IMR-90 (cell line): ENCODE data around the gene PCBP3. TPM values are rescaled to one million over a fixed set of nuclear protein-coding genes. Genes with fewer than 3 reads are reported as not detected.

ENCODE experiments used
- ATAC-seq: fragments of 200-7000 bp; cut with Tn5 transposase; 2 replicates; pipeline ENCODE4 v1.9.1; 2020; ENCODE audit warnings: low read depth, mild to moderate bottlenecking, moderate library complexity
- BruUV-seq: library from RNA; stranded (reverse); fragments of 400-500 nt; replicated peaks from 2 replicates; lab custom pipeline; 2021; lab: Mats Ljungman, UMichigan
- CTCF ChIA-PET: fragments of 300-600 bp; formaldehyde crosslinking; extraction: SDS; loops from one replicate; lab custom pipeline; 2021; ENCODE audit warnings: antibody characterized with exemption; lab: Yijun Ruan, JAX
- POLR2A ChIA-PET: fragments of 300-600 bp; sonication (Branson Sonifier 250); formaldehyde crosslinking; loops from one replicate; lab custom pipeline; 2022; ENCODE audit warnings: antibody characterized with exemption; ENCODE audit not compliant: unreplicated experiment; lab: Charles Lee
- DNase-seq: peaks from one replicate; pipeline ENCODE4 v3.0.0; 2013
- H2AFZ ChIP-seq: replicated peaks from 2 replicates; pipeline ENCODE3; 2013; ENCODE audit warnings: low read length, mild to moderate bottlenecking; ENCODE audit not compliant: poor library complexity
- H2AK5ac ChIP-seq: 2 replicates; pipeline ENCODE4 v1.6.1; 2013; ENCODE audit warnings: low read depth, low read length, inconsistent platforms
- H2AK9ac ChIP-seq: replicated peaks from 2 replicates; pipeline ENCODE3; 2013; ENCODE audit warnings: mild to moderate bottlenecking, low read depth, low read length, moderate library complexity; ENCODE audit not compliant: poor library complexity
- H2BK120ac ChIP-seq: 2 replicates; pipeline ENCODE4 v1.6.1; 2013; ENCODE audit warnings: low read depth, low read length, inconsistent platforms
- H2BK15ac ChIP-seq: 3 replicates; pipeline ENCODE4 v1.6.1; 2013; ENCODE audit warnings: low read depth, low read length, inconsistent platforms
- H2BK20ac ChIP-seq: 2 replicates; pipeline ENCODE4 v1.6.1; 2013; ENCODE audit warnings: low read depth, mild to moderate bottlenecking, inconsistent platforms, low read length, moderate library complexity
- H2BK5ac ChIP-seq: 2 replicates; pipeline ENCODE4 v1.6.1; 2013; ENCODE audit warnings: mild to moderate bottlenecking, low read depth, low read length, inconsistent platforms; ENCODE audit not compliant: poor library complexity, severe bottlenecking
- H3K14ac ChIP-seq: replicated peaks from 2 replicates; pipeline ENCODE4 v1.6.1; 2013; ENCODE audit warnings: low read depth, low read length, inconsistent platforms
- H3K18ac ChIP-seq: 2 replicates; pipeline ENCODE4 v1.6.1; 2013; ENCODE audit warnings: low read depth, low read length, control low read depth
- H3K23ac ChIP-seq: 2 replicates; pipeline ENCODE4 v1.6.1; 2013; ENCODE audit warnings: low read depth, low read length, inconsistent platforms
- H3K27ac ChIP-seq: 2 replicates; pipeline ENCODE4 v1.5.1; 2013; ENCODE audit warnings: mild to moderate bottlenecking, control low read depth, low read length; ENCODE audit not compliant: insufficient read depth
- H3K27me3 ChIP-seq: 2 replicates; pipeline ENCODE4 v1.6.1; 2013; ENCODE audit warnings: low read length; ENCODE audit not compliant: control insufficient read depth, insufficient read depth
- H3K36me3 ChIP-seq: 2 replicates; pipeline ENCODE4 v1.6.1; 2013; ENCODE audit warnings: low read length, mixed read lengths; ENCODE audit not compliant: control insufficient read depth, insufficient read depth
- H3K4ac ChIP-seq: 2 replicates; pipeline ENCODE4 v1.6.1; 2013; ENCODE audit warnings: low read depth, low read length, inconsistent platforms
- H3K4me1 ChIP-seq: 2 replicates; pipeline ENCODE4 v1.6.1; 2013; ENCODE audit warnings: low read length, mixed read lengths; ENCODE audit not compliant: control insufficient read depth, insufficient read depth
- H3K4me2 ChIP-seq: 2 replicates; pipeline ENCODE4 v1.6.1; 2013; ENCODE audit warnings: low read depth, mild to moderate bottlenecking, control low read depth, low read length, moderate library complexity
- H3K4me3 ChIP-seq: 2 replicates; pipeline ENCODE4 v1.5.1; 2013; ENCODE audit warnings: low read depth, mild to moderate bottlenecking, control low read depth, low read length, moderate library complexity; ENCODE audit not compliant: insufficient read depth
- H3K56ac ChIP-seq: 2 replicates; pipeline ENCODE4 v1.6.1; 2013; ENCODE audit warnings: low read length, inconsistent platforms; ENCODE audit not compliant: insufficient read depth; ENCODE audit errors: extremely low read depth
- H3K79me1 ChIP-seq, 2 experiments: 2 replicates each; pipeline ENCODE4 v1.6.1; 2013; ENCODE audit warnings: low read length in 2 of 2, inconsistent platforms in 1 of 2, low read depth in 1 of 2
- H3K9ac ChIP-seq: 2 replicates; pipeline ENCODE4 v1.6.1; 2013; ENCODE audit warnings: low read depth, low read length, control low read depth
- H3K9me1 ChIP-seq: 2 replicates; pipeline ENCODE4 v1.6.1; 2013; ENCODE audit warnings: low read length, inconsistent platforms; ENCODE audit not compliant: insufficient read depth
- H3K9me3 ChIP-seq: 2 replicates; pipeline ENCODE4 v1.6.1; 2013; ENCODE audit warnings: low read length; ENCODE audit not compliant: control insufficient read depth, insufficient read depth
- H4K20me1 ChIP-seq: 2 replicates; pipeline ENCODE4 v1.6.1; 2013; ENCODE audit warnings: low read length, inconsistent platforms; ENCODE audit not compliant: insufficient read depth
- H4K5ac ChIP-seq: 2 replicates; pipeline ENCODE4 v1.6.1; 2013; ENCODE audit warnings: mild to moderate bottlenecking, low read depth, low read length, control low read depth
- H4K8ac ChIP-seq, 2 experiments: 2 replicates each; pipeline ENCODE4 v1.6.1; 2013; ENCODE audit warnings: low read depth in 2 of 2, low read length in 2 of 2, control low read depth in 1 of 2, inconsistent platforms in 1 of 2
- H4K91ac ChIP-seq: 2 replicates; pipeline ENCODE4 v1.6.1; 2013; ENCODE audit warnings: low read depth, low read length, inconsistent platforms; ENCODE audit not compliant: insufficient read depth
- FOS ChIP-seq: fragments of 150-350 bp; IDR thresholded peaks from 2 replicates; pipeline ENCODE4 v1.6.1; 2016; ENCODE audit warnings: low read depth, low read length
- NFE2L2 ChIP-seq: fragments of 150-350 bp; IDR thresholded peaks from 2 replicates; pipeline ENCODE4 v1.6.1; 2016; ENCODE audit warnings: low read depth, mild to moderate bottlenecking, low read length
- RCOR1 ChIP-seq: IDR thresholded peaks from 2 replicates; pipeline ENCODE4 v1.6.1; 2012; ENCODE audit warnings: mild to moderate bottlenecking, low read length, improper control_type of control experiment; ENCODE audit not compliant: insufficient replicate concordance
- RFX5 ChIP-seq: IDR thresholded peaks from 2 replicates; pipeline ENCODE4 v1.8.0; 2012; ENCODE audit warnings: low read depth, mild to moderate bottlenecking, low read length, moderate library complexity
- SMC3 ChIP-seq: fragments of 150-350 bp; IDR thresholded peaks from 2 replicates; pipeline ENCODE4 v1.6.1; 2016; ENCODE audit warnings: low read depth, mild to moderate bottlenecking, antibody characterized with exemption, low read length, moderate library complexity
- WGBS, 2 experiments: methylation state at CpG; one replicate each; pipeline versions ENCODE4 v1.1.5 to v1.1.7; 2013; ENCODE audit warnings: missing lambda C conversion rate in 2 of 2; ENCODE audit not compliant: insufficient read length in 1 of 2; ENCODE audit errors: extremely low coverage in 2 of 2; 5-methylcytosine and 5-hydroxymethylcytosine counted together
- dilution Hi-C: fragments of 300-500 bp; cut with HindIII; formaldehyde crosslinking; loops from one replicate; pipeline ENCODE4 v1.14.3; 2018; ENCODE audit warnings: low sequenced_read_pairs; ENCODE audit not compliant: unreplicated experiment
- in situ Hi-C: fragments of 300-500 bp; cut with MboI; formaldehyde crosslinking; loops from 3 replicates; pipeline ENCODE4 v1.14.3; 2019; ENCODE audit warnings: low sequenced_read_pairs, inconsistent platforms, mixed read lengths
- intact Hi-C: fragments of 100-400 bp; cut with micrococcal nuclease; formaldehyde crosslinking; loops from 2 replicates; pipeline ENCODE4 v1.10.0; 2022
- polyA plus RNA-seq, 3 experiments: library from polyadenylated mRNA; depleted of rRNA; stranded (reverse); fragments of >200 nt; gene quantifications; 2 replicates each; pipeline ENCODE4 v1.2.3, GENCODE V29; 2012; ENCODE audit warnings: low replicate concordance in 1 of 3
- total RNA-seq: library from RNA; depleted of rRNA; stranded (reverse); fragments of >200 nt; gene quantifications from 2 replicates; pipeline ENCODE4 v1.2.3, GENCODE V29; 2012
- TF ChIP-seq, protein P1 (sequence below): fragments of 150-350 bp; IDR thresholded peaks from 2 replicates; pipeline ENCODE4 v1.6.1; 2016; ENCODE audit warnings: low read depth, mild to moderate bottlenecking, low read length, moderate library complexity, borderline replicate concordance
- TF ChIP-seq, protein P2 (sequence below): fragments of 150-350 bp; IDR thresholded peaks from 2 replicates; pipeline ENCODE4 v1.6.1; 2017; ENCODE audit warnings: mild to moderate bottlenecking, antibody characterized with exemption, low read length, low read depth

The PCBP3 gene
- total and polyA plus RNA-seq, 2 of the 4 experiments (the other 2 are of a cell fraction) = 2.9 to 3.9 TPM

DNA sequence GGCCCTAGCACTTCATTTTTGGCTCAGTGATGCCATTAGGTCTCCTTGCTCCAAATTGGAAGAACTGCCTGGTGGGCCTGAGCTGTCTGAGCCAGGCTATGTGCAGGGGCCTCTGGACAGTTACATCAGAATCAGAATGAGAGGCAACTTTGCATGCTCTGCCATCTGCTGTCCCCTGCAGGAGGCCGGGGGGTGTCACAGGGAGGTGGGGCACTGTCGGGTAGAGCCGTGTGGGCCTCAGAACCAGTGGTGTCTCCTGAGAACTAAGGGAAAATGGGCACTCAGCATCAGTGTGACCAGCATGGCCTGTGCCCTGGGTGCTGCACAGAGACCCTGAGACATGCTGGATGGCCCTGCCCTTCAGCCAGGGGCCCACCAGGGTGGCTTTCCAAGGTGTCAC lies 291.0 kb downstream of the PCBP3 start:
- CTCF ChIA-PET = no interaction called here
- dilution Hi-C loops (no loop called here), in situ Hi-C loops (no loop called here), intact Hi-C loops (no loop called here)
- Histone ChIP-seq H3K9me1 (no peaks in the 10 kb centered on the region; the same call in 1 of the 2 replicates), H2AFZ (no peak overlapping the region), H3K4me2 (no peak overlapping the region), H3K79me1 (no peaks in the 10 kb centered on the region), H3K4me1 (no peaks in the 10 kb centered on the region), H3K56ac (no peak overlapping the region), H2BK15ac (no peak overlapping the region), H3K27me3 (no peaks in the 10 kb centered on the region; the same call in 1 of the 2 replicates), H3K4me3 (no peak overlapping the region), H3K23ac (no peak overlapping the region), H3K9ac (no peak overlapping the region), H3K18ac (no peak overlapping the region), H3K36me3 (peaks cover 3% of the 10 kb centered on the region; the same call in 1 of the 2 replicates), H2AK9ac (no peak overlapping the region), H2BK120ac (no peak overlapping the region), H3K4ac (no peak overlapping the region), H4K8ac (no peak overlapping the region), H2BK20ac (no peak overlapping the region), H2BK5ac (no peak overlapping the region), H4K20me1 (no peaks in the 10 kb centered on the region), H4K5ac (no peak overlapping the region), H3K9me3 (peaks cover 29% of the 10 kb centered on the region), H4K91ac (no peak overlapping the region), H3K14ac (no peak overlapping the region), H3K27ac (no peak overlapping the region), H2AK5ac (no peak overlapping the region)
- DNase-seq (no peak), ATAC-seq (no peak)
- POLR2A ChIA-PET = no interaction called here
- BruUV-seq = no TSS peak
- TF ChIP-seq RFX5 (no peak), RCOR1 (no peak), FOS (no peak), NFE2L2 (no peak), SMC3 (no peak)
- TF ChIP-seq, protein P1, sequence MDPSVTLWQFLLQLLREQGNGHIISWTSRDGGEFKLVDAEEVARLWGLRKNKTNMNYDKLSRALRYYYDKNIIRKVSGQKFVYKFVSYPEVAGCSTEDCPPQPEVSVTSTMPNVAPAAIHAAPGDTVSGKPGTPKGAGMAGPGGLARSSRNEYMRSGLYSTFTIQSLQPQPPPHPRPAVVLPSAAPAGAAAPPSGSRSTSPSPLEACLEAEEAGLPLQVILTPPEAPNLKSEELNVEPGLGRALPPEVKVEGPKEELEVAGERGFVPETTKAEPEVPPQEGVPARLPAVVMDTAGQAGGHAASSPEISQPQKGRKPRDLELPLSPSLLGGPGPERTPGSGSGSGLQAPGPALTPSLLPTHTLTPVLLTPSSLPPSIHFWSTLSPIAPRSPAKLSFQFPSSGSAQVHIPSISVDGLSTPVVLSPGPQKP = no peak
- TF ChIP-seq, protein P2, sequence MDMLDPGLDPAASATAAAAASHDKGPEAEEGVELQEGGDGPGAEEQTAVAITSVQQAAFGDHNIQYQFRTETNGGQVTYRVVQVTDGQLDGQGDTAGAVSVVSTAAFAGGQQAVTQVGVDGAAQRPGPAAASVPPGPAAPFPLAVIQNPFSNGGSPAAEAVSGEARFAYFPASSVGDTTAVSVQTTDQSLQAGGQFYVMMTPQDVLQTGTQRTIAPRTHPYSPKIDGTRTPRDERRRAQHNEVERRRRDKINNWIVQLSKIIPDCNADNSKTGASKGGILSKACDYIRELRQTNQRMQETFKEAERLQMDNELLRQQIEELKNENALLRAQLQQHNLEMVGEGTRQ = no peak
- 63% methylated on average over 3 of the region's 3 CpGs; no CpG with 5 or more reads in 1 of the 2 experiments for WGBS, 2 experiments
